ENCODE measurements around the gene MESD.

The MESD gene

GRCh38 chr15:80921736-80922410, 67.7 kb downstream of the MESD start:
- Histone ChIP-seq H3K79me2 (ENCODE audit: low read length) (no peaks in the 10 kb centered on the region), H3K9ac (ENCODE audit: low read length) (no peak overlapping the region), H2AFZ (ENCODE audit: low read depth, low read length) (no peak overlapping the region), H3K36me3 (replicated peaks; ENCODE audit: low read depth, low read length) (no peaks in the 10 kb centered on the region), H3K27me3 (ENCODE audit: low read depth, low read length) (no peaks in the 10 kb centered on the region), H3K27ac (ENCODE audit: low read length) (no peak overlapping the region), H4K20me1 (ENCODE audit: insufficient read depth, low read length) (no peaks in the 10 kb centered on the region), H3K4me3 (ENCODE audit: low read length) (no peak overlapping the region), H3K4me1 (ENCODE audit: low read length) (no peaks in the 10 kb centered on the region), H3K9me3 (ENCODE audit: insufficient read depth, low read length) (no peaks in the 10 kb centered on the region), H3K4me2 (ENCODE audit: low read length) (no peak overlapping the region)
- TF ChIP-seq CTCF (IDR thresholded peaks at IDR 0.05; ENCODE audit: low read depth, low read length) (no peak), EZH2phosphoT487 (IDR thresholded peaks at IDR 0.05; ENCODE audit: low read depth) (no peak)

GRCh38 chr15:80920271-80920699, 69.3 kb downstream of the MESD start:
- no peaks in the 10 kb centered on the region for H3K36me3 ChIP-seq (replicated peaks; ENCODE audit: low read depth, low read length)
- H3K9ac ChIP-seq (ENCODE audit: low read length) = no peak overlapping the region
- no peak overlapping the region for H3K4me3 ChIP-seq (ENCODE audit: low read length)
- no peak overlapping the region for H3K27ac ChIP-seq (ENCODE audit: low read length)
- H3K4me1 ChIP-seq (ENCODE audit: low read length) = no peaks in the 10 kb centered on the region
- H2AFZ ChIP-seq (ENCODE audit: low read depth, low read length) = no peak overlapping the region
- no peaks in the 10 kb centered on the region for H4K20me1 ChIP-seq (ENCODE audit: insufficient read depth, low read length)
- H3K27me3 ChIP-seq (ENCODE audit: low read depth, low read length) = no peaks in the 10 kb centered on the region
- TF ChIP-seq CTCF (IDR thresholded peaks at IDR 0.05; ENCODE audit: low read depth, low read length) (no peak), EZH2phosphoT487 (IDR thresholded peaks at IDR 0.05; ENCODE audit: low read depth) (no peak)
- H3K4me2 ChIP-seq (ENCODE audit: low read length) = no peak overlapping the region
- no peaks in the 10 kb centered on the region for H3K79me2 ChIP-seq (ENCODE audit: low read length)
- H3K9me3 ChIP-seq (ENCODE audit: insufficient read depth, low read length) = no peaks in the 10 kb centered on the region

- H3K9me3 ChIP-seq (ENCODE audit: insufficient read depth, low read length) = no peaks in the 10 kb centered on the region
- H3K36me3 ChIP-seq (replicated peaks; ENCODE audit: low read depth, low read length) = no peaks in the 10 kb centered on the region
- TF ChIP-seq CTCF (IDR thresholded peaks at IDR 0.05; ENCODE audit: low read depth, low read length) (no peak), EZH2phosphoT487 (IDR thresholded peaks at IDR 0.05; ENCODE audit: low read depth) (no peak)
- H2AFZ ChIP-seq (ENCODE audit: low read depth, low read length) = no peak overlapping the region
- no peaks in the 10 kb centered on the region for H4K20me1 ChIP-seq (ENCODE audit: insufficient read depth, low read length)
- no peaks in the 10 kb centered on the region for H3K27me3 ChIP-seq (ENCODE audit: low read depth, low read length)
- no peak overlapping the region for H3K4me2 ChIP-seq (ENCODE audit: low read length)
- H3K79me2 ChIP-seq (ENCODE audit: low read length) = no peaks in the 10 kb centered on the region
- no peak overlapping the region for H3K27ac ChIP-seq (ENCODE audit: low read length)
- no peaks in the 10 kb centered on the region for H3K4me1 ChIP-seq (ENCODE audit: low read length)
- no peak overlapping the region for H3K9ac ChIP-seq (ENCODE audit: low read length)
- no peak overlapping the region for H3K4me3 ChIP-seq (ENCODE audit: low read length)
Observed at GRCh38 chr15:80918196-80918783, 71.3 kb downstream of the MESD start.

- H3K79me2 ChIP-seq (ENCODE audit: low read length) = no peaks in the 10 kb centered on the region
- no peaks in the 10 kb centered on the region for H3K27me3 ChIP-seq (ENCODE audit: low read depth, low read length)
- H3K4me2 ChIP-seq (ENCODE audit: low read length) = no peak overlapping the region
- H3K4me1 ChIP-seq (ENCODE audit: low read length) = no peaks in the 10 kb centered on the region
- H3K4me3 ChIP-seq (ENCODE audit: low read length) = no peak overlapping the region
- no peaks in the 10 kb centered on the region for H3K9me3 ChIP-seq (ENCODE audit: insufficient read depth, low read length)
- no peak overlapping the region for H2AFZ ChIP-seq (ENCODE audit: low read depth, low read length)
- no peaks in the 10 kb centered on the region for H4K20me1 ChIP-seq (ENCODE audit: insufficient read depth, low read length)
- TF ChIP-seq EZH2phosphoT487 (IDR thresholded peaks at IDR 0.05; ENCODE audit: low read depth) (no peak), CTCF (IDR thresholded peaks at IDR 0.05; ENCODE audit: low read depth, low read length) (no peak)
- no peaks in the 10 kb centered on the region for H3K36me3 ChIP-seq (replicated peaks; ENCODE audit: low read depth, low read length)
- H3K27ac ChIP-seq (ENCODE audit: low read length) = no peak overlapping the region
- no peak overlapping the region for H3K9ac ChIP-seq (ENCODE audit: low read length)
Observed at GRCh38 chr15:80916056-80916455, 73.6 kb downstream of the MESD start.
